ENCODE data around the gene ZNF417.
"Not testable (repeated sequence)": the region's sequence is repeated elsewhere in the genome, so short reads cannot be mapped to it uniquely, and the experiment has no call there.

Gene ZNF417
- 5.9 to 25.1 (median 16.0) reads per million in 18 experiments for total RNA-seq

DNA sequence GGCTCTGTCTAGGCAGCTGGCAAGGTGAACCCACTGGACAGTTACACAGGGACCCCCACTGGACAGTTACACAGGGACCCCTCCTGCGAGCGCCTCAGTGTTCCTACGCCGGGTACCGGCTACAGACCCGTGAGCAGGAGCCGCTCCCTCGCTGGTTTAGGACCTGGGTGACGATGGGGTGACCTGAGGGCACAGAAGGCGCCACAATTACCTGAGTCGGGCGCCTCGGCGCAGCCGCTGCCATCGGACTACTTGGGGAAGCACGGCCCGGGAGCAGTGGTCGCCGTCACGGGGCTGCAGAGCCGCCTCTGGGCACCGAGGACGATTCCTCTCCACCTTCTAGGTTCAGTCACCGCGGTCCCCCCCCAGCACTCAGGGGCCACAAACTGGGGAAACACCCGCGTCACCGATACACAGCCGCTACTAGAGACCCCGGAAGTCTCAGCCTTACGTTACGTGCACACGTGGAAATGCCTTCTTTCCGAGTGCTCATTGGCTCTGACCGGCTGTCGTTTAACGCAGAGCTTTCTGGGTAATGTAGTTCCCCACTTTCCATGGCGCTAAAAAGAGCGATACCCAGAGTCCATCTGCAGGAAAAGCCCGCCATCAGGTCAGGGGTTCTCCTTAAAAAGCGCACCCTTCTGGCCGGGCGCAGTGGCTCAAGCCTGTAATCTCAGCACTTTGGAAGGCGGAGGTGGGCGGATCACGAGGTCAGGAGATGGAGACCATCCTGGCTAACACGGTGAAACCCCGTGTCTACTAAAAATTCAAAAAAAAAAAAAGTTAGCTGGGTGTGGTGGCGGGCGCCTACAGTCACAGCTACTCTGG is at the start of gene ZNF417:
ZNF417 (minus strand) TSS at position 425 of the 828 bp plus-strand sequence; CDS start at position 244, 181 bp downstream.
- DNase-seq: peak; percentile 97

DNA sequence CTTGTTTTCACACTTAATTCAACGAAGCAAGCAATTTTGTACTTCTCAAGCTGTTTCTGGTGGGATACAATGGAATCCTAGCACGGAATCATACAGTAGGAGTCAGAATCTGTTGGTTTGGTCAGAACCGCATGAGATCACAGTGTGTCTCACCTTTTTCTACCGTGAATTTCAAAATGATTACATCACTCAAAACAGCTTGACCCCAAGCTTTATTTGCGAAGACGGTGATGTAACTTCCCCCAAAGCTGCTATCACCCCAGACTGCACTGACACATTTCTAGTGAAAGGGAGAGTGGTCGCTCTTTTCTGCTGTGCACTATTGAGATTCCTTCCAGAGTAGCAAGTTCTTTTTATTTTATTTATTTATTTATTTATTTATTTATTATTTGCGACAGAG is 48.4 kb upstream of the ZNF417 start:
- DNase-seq: no peak

DNA sequence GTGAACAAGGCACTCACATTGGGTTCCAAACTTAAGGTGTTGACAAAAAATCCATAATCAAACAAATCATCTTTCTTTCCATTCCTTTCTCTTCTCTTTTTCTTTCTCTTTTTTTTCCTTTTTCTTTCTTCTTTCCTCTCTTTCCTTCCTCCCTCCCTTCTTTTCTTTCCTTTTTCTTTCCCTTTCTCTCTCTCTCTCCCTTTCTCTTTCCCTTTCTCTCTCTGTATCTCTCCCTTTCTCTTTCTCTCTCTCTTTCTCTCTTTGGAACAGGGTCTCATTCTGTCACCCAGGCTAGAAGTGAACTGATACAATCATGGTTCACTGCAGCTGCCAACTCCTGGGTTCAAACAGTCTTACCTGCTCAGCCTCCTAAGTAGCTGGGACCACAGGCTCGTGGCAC is 45.4 kb upstream of the ZNF417 start:
- no peak for DNase-seq

DNA sequence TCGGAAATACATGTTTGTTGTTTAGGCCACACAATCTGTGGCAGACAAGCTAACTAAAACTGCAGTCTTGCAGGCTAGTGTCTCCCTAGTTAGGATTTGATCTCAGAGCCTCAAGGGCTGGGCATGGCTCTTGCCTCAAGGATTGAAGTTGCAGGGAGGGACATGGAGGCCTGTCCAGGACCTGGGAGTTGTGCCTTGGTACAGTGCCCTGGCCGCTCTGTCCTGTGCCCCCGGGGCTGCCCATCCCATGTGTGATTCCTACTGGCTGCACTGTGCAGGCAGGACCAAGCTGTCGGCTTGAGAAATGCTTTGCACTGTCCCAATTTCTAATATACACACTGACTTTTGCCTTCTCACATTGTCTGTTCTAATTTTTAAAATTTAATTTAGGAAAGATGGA is 38.6 kb upstream of the ZNF417 start:
- DNase-seq: no peak

DNA sequence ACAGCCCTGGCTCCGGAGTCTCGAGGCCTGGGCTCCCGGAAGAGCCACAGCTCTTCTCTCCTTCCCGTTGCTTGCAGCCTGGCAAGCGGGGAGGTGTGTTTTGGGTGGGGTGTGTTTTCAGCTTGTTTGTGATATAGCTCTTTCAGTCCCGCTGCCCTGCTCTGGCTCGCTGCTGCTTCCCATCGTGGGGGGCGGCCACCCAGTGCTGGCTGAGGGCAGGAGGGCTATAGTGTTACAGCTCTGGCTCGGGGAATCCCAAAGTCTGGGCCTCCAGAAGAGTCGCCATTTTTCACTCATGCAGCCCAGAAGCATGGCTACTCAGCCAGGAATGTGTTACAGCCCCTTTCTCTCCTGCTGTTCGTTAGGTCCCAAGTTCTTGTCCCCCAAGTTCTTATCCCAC is 33.3 kb upstream of the ZNF417 start:
- no peak for DNase-seq

DNA sequence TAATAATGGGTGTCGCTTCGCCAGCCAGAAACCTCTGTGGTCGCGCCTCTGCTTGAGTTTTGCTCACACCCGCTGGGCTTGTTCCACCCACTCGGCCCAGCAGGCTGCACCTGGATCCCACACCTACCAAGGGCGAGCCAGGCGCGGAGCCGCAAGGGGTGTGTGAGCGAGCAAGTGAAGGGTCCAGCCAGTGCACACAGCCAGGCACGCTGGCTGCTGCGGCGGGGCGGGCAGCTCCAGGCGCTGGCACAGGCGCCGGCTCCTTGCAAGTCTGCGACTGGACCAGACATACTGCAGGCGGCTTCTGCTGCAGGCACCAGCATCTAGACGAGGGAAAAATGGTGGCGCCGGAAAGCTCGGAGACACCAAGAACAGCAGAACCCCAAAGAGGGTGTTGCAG is 32.9 kb upstream of the ZNF417 start:
- DNase-seq: no peak

DNA sequence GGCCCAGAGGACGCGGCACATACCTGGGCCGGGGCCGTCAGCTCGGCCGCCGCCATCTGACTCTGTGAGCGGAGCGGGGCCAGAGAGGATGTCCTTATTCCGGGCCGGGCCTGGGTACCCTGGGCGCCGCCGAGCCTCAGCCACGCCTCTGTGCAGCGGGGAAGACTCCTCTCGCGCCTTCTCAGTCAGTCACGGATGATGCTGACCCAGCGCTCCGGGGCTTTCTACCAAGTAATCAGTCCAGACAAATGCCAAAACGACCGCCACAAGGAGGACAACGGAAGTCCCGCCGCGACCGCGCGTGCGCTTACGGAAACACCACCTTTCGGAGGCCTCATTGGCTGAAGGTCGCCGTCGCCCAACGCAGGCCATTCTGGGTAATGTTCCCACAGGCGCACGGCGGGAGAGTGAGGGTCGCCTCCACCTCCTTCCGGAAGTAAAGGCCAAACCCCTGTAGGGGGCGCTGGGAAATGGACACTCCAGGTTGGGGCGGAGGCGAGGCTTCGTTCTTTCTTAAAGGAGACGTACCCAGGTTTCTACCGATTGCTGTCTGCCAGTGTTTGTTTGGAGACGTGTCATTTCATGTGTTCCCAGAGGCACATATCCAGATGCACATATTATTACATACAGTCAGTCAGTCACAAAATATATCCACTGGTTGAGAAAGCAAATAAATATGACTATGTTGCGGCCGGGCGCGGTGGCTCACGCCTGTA is 31.2 kb upstream of the ZNF417 start, which contains the start of gene ZNF256:
ZNF256 (minus strand) TSS at position 288 of the 716 bp plus-strand sequence; CDS start at position 56, 232 bp downstream.
- DNase-seq: peak; percentile 84 to 93

DNA sequence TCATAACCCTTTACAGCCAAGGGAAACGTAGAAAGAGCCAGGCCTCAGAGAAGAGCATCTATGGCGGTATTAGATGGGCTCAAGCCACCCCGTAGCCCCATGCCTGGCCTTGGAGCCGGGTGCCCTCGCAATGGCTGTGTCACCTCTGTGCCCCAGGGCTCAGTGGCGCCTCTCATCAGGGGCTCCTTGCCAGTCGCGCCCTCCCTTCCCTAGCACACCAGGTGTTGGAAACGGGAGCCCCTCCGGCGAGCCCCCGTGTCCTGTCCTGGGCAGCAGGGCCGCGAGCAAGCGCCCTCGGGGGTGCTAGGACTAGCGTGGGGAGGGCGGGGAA is 30.7 kb upstream of the ZNF417 start:
- no peak for DNase-seq

DNA sequence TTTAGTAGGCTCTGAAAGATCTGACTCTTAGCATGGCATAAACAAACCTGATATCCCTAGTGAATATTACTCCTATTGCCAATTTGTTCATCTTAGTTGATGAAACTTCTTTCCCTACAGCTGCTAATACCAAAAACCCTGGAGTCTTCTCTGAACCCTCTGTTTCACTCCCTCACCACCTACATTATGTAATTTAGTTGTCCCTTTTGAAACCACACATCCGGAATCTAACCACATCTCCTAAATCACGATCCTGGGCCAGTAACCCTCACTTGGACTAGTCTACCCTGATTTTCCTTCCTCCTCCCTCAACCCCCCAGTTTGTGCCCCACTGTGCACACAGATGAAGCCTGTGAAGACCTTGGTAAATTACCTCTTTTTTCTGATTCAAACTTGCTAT is 29.9 kb upstream of the ZNF417 start:
- DNase-seq: no peak

DNA sequence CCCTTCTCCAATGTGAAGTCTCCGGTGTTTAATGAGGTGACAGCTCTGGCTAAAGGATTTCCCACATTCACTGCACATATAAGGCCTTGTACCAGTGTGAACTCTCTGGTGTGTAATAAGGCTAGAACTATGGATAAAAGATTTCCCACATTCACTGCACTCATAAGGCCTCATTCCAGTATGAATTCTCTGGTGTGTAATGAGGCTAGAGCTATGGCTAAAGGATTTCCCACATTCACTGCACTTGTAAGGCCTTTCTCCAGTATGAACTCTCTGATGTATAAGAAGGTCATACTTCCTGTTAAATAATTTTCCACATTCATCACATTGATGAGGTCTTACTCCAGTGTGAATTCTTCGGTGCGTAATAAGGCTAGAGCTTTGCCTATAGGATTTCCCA is 25.2 kb upstream of the ZNF417 start:
- no peak for DNase-seq

DNA sequence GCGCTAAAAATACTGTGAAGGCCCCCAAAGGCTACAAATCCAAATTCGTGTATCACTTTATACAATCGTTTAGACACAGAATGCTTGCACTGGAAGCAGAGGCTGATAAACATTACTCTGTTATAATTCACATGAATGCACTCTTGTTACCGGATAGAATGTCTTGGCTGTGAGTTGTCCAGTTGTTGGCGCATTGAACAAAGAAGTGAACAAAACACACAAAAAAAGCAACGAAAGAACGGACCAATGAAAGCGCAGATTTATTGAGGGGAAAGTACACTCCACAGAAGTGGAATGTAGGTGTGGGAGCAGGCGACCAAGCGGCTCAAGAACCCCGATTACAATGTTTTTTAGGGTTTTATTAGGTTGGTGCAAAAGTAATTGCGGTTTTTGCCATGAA is 19.3 kb upstream of the ZNF417 start:
- DNase-seq: no peak

DNA sequence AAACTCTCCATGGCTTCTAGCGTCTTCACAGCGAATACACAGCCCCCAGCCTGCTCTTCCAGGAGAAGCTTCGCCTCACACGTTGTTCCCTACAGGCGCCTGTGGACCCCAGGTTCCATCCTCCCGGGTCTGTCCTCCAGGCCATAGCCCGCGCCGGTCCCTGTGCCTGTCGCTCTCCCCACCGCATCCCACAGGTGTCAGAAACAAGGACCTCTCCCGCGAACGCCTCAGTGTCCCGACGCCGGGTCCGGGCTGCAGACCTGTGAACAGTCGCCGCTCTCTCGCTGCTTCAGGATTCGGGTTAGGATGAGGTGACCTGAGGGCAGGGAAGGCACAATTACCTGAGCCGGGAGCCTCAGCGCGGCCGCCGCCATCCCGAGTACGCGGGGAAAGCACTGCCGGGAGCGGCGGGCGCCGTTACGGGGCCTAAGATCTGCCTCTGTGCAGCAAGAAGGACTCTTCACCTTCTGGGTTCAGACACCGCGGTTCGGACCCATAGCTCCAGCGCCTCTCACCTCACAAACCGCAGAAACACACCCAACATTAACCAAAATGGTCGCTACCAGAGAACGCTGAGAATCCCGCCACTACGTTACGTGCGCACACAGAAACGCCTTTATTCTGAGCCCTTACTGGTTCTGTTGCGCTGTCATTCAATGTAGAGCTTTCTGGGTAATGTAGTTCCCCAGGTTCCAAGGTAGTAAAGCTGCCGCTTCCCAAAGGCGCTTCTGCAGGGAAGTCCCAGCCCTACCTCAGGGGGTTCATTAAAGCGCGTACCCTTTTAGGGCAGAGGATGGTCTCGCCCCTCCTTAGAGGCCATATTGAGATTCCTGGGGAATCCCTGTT is 18.7 kb upstream of the ZNF417 start, which contains the start of gene ZNF418:
ZNF418 (minus strand) TSS at position 583 of the 846 bp plus-strand sequence. CDS start 1,580 bp downstream, outside the sequence.
- peak; percentile 74 to 80 for DNase-seq

DNA sequence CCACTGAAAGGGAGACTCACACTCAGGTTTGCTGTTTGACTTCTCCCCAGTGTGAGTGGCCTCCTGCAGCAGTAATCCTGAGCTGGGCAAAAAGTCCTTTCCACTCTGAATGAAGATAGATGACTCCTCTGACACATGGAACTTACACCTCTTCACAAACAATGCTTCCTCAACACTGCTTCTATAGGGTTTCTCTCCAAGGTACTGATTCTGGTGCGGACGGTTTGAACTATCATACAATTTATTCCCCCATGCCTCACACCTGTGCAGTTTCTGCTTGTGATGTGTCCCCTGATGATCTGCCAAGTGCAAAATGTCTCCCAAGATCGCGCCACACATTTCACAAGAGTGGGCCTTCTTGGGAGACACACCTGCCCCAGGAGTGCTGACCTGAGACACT is 11.2 kb upstream of the ZNF417 start:
- DNase-seq: no peak

DNA sequence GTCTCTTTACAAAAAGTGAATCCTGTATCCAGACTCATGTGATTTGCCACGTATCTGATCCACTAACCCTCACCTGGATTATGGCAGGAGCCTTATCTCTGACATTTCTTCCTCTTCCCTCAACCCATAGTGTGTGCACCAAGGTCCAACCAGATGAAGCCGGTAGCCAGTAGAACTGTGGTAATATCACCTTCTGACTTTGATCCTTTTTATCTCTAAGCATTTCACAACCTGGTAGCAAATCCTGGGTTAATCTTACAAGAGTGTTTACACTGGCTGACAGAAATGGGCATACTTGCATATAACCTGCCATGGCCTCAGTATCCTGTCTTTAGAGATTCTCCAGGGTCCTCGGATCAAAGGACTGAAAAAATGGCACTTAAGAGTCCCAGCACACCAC is 1.9 kb downstream of the ZNF417 start:
- DNase-seq: no peak

DNA sequence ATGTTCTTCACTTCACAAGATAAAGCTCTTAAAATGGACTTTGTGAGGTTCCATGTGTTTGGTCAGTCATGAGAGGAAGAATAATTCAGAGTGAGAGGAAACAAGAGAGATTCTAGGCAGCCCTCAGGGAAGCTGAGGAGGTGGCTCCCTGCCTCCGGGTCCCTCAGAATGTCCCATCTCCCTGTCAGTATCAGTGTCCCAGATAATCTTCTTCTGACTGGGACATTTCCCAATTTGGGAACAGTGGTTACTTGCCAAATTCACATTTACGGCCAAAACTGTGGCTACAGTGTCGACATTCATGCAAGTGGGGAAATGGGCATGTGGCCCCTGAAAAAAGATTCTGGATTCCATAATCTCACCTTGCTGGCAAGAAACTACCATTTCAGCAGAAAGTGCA is 9.0 kb downstream of the ZNF417 start:
- no peak for DNase-seq

DNA sequence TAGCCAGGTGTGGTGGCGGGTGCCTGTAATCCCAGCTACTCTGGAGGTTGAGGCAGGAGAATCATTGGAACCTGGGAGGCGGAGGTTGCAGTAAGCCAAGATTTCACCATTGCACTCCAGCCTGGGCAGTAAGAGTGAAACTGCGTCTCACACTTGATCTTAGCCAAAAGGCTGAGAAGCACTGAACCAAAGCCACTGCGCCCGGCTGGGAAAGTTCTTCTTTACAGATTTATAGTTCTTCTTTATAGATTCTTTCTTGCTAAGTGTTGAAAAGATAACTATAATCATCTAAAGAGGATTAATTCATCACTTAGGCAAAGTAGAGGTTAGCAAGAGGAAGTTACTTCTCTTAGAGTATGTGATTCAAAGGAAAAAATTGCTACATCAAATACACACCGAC is 11.1 kb downstream of the ZNF417 start:
- no peak for DNase-seq

DNA sequence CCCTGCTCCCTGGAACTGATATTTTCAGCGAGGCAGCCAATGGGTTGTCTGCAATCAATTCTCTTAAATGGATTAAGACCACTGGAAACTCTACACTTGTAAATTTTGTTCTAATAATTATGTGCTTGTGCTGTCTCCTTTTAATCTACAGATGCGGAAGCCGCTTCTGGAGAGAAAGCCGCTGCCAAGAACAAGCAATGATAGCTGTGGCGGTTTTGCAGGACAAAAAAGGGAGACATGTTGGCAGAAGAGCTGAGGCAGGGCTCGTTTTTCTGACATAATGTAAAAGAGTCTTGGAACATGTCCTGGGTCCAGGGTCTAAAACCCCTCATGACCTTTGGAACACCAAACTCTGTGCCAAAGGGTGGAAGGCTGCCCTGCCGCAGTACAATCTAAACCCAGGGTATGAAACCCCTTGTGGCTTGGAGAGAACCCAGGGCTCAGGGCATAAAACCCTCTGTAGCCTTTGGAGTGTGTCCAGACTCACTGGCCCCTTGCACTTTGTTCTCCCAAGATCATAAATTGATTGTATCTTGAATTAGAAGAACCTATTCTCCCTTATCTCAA is 12.7 kb downstream of the ZNF417 start:
- no peak for DNase-seq

DNA sequence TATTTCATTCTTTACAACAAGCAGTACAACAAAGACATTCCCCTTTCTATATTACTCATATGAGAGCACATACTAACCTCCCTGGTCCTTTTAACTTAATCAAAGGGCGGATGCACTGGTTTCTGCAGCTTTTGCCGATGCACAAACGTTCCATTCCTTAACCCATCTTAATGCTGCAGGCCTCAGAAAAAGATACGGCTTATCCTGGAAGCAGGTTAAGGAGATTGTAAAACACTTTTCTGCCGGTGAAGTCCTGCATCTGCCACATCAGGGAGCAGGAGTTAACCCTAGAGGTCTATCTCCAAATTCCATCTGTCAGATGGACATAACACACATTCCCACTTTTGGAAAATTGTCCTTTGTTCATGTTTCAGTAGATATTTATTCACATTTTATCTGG is 16.1 kb downstream of the ZNF417 start:
- no peak for DNase-seq

DNA sequence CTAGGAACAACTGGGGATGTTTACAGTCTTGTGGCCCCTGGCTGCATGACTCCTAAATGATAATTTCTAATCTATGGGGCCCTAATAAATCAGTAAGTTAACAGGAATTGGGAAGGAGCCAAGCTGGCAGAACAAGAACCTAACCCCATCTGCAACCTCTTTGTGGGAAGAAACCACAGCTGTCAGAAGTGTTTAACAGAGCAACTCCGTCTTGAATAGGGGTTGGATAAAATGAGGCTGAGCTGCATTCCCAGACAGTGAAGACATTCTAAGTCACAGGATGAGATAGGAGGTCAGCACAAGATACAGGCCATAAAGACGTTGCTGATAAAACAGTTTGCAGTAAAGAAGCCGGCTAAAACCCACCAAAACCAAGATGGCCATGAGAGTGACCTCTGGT is 25.7 kb downstream of the ZNF417 start:
- not testable (repeated sequence) for DNase-seq

DNA sequence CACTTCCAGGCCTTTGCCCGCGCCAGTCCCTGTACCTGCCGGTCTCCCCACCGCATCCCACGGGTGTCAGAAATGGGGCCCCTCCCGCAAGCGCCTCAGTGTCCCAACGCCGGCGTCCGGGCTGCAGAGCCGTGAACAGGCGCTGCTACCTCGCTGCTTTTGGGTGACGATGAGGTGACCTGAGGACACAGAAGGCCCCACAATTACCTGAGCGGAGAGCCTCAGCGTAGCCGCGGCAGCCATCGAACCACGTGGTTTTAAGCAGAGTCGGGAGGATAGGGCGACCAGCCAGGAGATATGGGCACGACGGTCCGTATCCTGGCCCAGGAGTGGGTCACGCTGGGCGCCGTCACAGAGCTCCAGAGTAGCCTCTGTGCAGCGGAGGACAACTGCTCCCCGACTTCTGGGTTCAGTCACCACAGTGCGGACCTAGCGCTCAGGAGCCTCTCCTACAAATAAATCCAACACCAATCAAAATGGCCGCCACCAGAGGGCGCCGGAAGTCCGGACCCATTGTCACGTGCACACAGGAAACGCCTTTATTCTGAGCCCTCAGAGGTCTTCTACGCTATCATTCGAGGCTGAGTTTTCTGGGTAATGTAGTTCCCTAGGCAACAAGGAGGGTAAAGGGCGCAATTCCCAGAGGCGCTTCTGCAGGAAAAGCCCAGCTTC is 27.7 kb downstream of the ZNF417 start, which contains the start of gene ZNF814:
ZNF814 (minus strand) TSS at position 478 of the 672 bp plus-strand sequence; CDS start at position 243, 235 bp downstream.
- DNase-seq: peak; percentile 82 to 85

DNA sequence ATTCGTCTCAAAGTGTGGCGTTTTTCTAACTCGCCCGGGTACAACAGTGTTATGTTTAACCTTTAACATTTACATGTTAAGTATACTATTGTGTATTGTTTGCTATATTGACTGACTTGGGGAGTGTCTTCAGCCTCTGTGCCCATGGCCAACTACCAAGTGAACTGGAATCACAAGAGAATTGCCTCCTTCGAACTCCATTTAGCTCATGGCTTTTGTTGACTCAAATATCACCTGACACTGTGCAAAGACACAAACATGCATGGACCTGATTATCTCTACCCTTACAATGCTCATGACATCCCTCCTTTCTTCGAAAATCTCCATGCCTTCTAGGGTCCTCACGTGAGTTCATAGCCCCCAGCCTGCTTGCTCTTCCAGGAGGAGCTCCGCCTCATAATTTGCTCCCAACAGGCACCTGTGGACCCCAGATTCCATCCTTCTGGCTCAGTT is 28.3 kb downstream of the ZNF417 start:
- DNase-seq: no peak
